AG04449 (cell line): ENCODE results near the gene ENAH.

ENCODE experiments used
- CTCF ChIA-PET: fragments of 350-600 bp; formaldehyde crosslinking; extraction: SDS; loops from one replicate; lab custom pipeline; 2021; ENCODE audit warnings: antibody characterized with exemption; lab: Yijun Ruan, JAX
- POLR2A ChIA-PET: fragments of 400-600, 350-600 bp; formaldehyde crosslinking; extraction: SDS; loops from one replicate; lab custom pipeline; 2020; ENCODE audit warnings: antibody characterized with exemption, inconsistent platforms; lab: Yijun Ruan, JAX
- DNase-seq: peaks from one replicate; pipeline ENCODE4 v3.0.0-alpha.2; 2010; ENCODE audit warnings: low read depth, low spot score
- H3K4me3 ChIP-seq: 2 replicates; pipeline ENCODE4 v1.5.1; 2011; ENCODE audit warnings: low read depth, mild to moderate bottlenecking, control low read depth, low read length
- CTCF ChIP-seq: IDR thresholded peaks from one replicate; pipeline ENCODE4 v1.5.1; 2011; ENCODE audit warnings: mild to moderate bottlenecking, moderate library complexity, low read length, control low read depth, inconsistent platforms; ENCODE audit not compliant: insufficient read depth; ENCODE audit errors: missing control alignments

The ENAH gene

GRCh38 chr1:225485991-225486530 is 166.9 kb downstream of the ENAH start:
- ChIA-PET POLR2A (no interaction called here), CTCF (interaction anchor here (0.7 to 14.9 kb wide), 6 partner anchors 11 to 360 kb away, joined by 3 to 332 read pairs (median 4); partner anchors contain the start of gene SRP9)
- TF ChIP-seq CTCF = no peak
- no peak overlapping the region for H3K4me3 ChIP-seq
- DNase-seq = no peak

DNA sequence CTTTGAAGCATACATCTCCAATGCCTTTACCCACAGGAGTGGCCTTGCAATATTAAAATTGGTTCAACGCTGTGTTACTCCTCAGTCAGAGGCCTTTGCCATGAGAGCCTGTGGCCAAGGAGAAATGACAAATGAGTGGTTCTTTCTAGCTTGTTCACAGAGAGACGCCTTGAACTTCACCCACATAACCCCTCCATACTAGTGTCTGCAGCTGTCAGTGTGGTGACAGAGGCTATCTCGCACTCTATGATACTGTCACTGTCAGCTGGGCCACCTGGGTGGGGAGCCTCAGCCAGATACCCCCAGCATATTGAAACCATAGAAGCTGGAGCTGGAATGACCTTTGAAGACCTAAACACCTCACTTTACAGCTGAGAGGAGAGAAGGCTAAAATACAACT is 167.7 kb downstream of the ENAH start:
- DNase-seq = no peak
- ChIA-PET POLR2A (no interaction called here), CTCF (interaction anchor here (1.1 to 14.9 kb wide), 5 partner anchors 8 to 509 kb away, joined by 3 to 332 read pairs (median 5); partner anchors contain the start of gene SRP9)
- no peak for TF ChIP-seq CTCF
- no peak overlapping the region for H3K4me3 ChIP-seq

DNA sequence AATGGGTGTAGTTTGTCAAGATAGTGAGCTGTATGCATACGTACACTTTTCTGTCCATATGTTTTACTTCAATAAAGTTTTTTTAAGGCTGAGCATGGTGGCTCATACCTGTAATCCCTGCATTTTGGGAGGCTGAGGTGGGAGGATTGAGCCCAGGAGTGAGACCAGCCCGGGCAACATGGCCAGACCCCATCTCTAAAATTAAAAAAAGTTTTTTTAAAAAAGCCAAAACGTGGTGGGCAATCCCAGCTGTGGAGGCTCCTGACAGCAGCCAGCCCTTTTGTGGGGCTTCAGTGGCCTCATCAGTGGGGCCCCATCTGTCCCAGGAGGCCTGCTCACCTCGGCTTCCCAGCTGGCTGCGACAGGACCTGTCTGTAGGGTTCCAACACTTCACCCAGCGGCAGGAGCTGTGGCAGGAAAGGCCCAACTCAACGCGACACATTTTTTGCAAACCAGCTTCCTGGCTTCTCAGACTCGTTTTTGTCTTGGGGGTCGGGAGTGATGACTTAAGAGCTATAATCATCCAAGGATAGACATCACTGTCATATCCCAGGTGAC is 168.2 kb downstream of the ENAH start:
- POLR2A ChIA-PET = interaction anchor here (0.7 kb wide), 1 partner anchor 444 kb away, joined by 3 read pairs; no protein-coding TSS in a partner anchor
- H3K4me3 ChIP-seq = no peak overlapping the region
- no peak for DNase-seq
- CTCF ChIA-PET = interaction anchor here (1.1 to 14.9 kb wide), 5 partner anchors 9 to 509 kb away, joined by 3 to 332 read pairs (median 5); partner anchors contain the start of gene SRP9
- no peak for TF ChIP-seq CTCF

GRCh38 chr1:225483818-225484656 is 168.9 kb downstream of the ENAH start:
- no peak overlapping the region for H3K4me3 ChIP-seq
- no peak for DNase-seq
- ChIA-PET CTCF (interaction anchor here (0.9 to 14.9 kb wide), 6 partner anchors 9 to 510 kb away, joined by 3 to 332 read pairs (median 4); no protein-coding TSS in a partner anchor), POLR2A (interaction anchor here (0.7 kb wide), 1 partner anchor 445 kb away, joined by 3 read pairs; no protein-coding TSS in a partner anchor)
- no peak for TF ChIP-seq CTCF

GRCh38 chr1:225482421-225482950 is 170.4 kb downstream of the ENAH start:
- POLR2A ChIA-PET = interaction anchor here (0.6 to 1.3 kb wide), 4 partner anchors 16 to 397 kb away, joined by 3 to 4 read pairs (median 3); no protein-coding TSS in a partner anchor
- CTCF ChIA-PET = interaction anchor here (0.7 to 14.9 kb wide), 22 partner anchors 7 to 504 kb away, joined by 3 to 332 read pairs (median 5); partner anchors contain the start of gene SRP9
- peak; percentile 47 for DNase-seq

More at GRCh38 chr1:225482421-225482950, 170.4 kb downstream of the ENAH start:
- no peak for TF ChIP-seq CTCF
- H3K4me3 ChIP-seq = no peak overlapping the region
